ENCODE measurements around the gene KCTD15.

GRCh38 chr19:33821871-33822270 lies 25.2 kb downstream of the KCTD15 start:
- TF ChIP-seq EZH2 (IDR thresholded peaks at IDR 0.05; ENCODE audit: borderline replicate concordance, low read depth, low read length, severe bottlenecking), result no peak
- TF ChIP-seq CTCF (IDR thresholded peaks at IDR 0.05; ENCODE audit: borderline replicate concordance, extremely low read depth, low read length, poor library complexity, severe bottlenecking), result no peak

All from DND-41 (cell line).